Naive B cell (primary cell): Measurements from ENCODE around the gene PPP2R3B. TPM values are rescaled to one million over a fixed set of nuclear protein-coding genes. Genes with fewer than 3 reads are reported as not detected.
"Not testable (repeated sequence)": the region's sequence is repeated elsewhere in the genome, so short reads cannot be mapped to it uniquely, and the experiment has no call there.

Experiments used
- ATAC-seq, 2 donors: fragments of 150-1000 bp; cut with Tn5 transposase; 2 replicates each; pipeline ENCODE4 v1.10.0; 2021; ENCODE audit warnings: low read depth in 2 of 2, mild to moderate bottlenecking in 2 of 2, moderate library complexity in 2 of 2
- DNase-seq: peaks from one replicate; pipeline ENCODE4 v3.0.0; 2022
- H3K27ac Mint-ChIP-seq, 6 donors: one replicate each; pipeline ENCODE4 v1.8.0; 2020 to 2022; ENCODE audit warnings: mild to moderate bottlenecking in 6 of 6, mixed read lengths in 6 of 6, moderate library complexity in 5 of 6, inconsistent platforms in 2 of 6
- H3K27me3 Mint-ChIP-seq, 3 donors: one replicate each; pipeline ENCODE4 v1.8.0; 2021 to 2022; ENCODE audit warnings: mixed read lengths in 3 of 3, mild to moderate bottlenecking in 1 of 3
- H3K36me3 Mint-ChIP-seq, 2 donors: one replicate each; pipeline ENCODE4 v1.8.0; 2020 to 2022; ENCODE audit warnings: mixed read lengths in 2 of 2, inconsistent platforms in 1 of 2, mild to moderate bottlenecking in 1 of 2
- H3K4me1 Mint-ChIP-seq, 3 donors: one replicate each; pipeline ENCODE4 v1.8.0; 2020 to 2022; ENCODE audit warnings: mixed read lengths in 3 of 3, inconsistent platforms in 1 of 3, mild to moderate bottlenecking in 1 of 3, moderate library complexity in 1 of 3
- H3K4me3 Mint-ChIP-seq, 8 donors: one replicate each; pipeline ENCODE4 v1.8.0; 2020 to 2022; ENCODE audit warnings: mild to moderate bottlenecking in 8 of 8, mixed read lengths in 8 of 8, moderate library complexity in 8 of 8, inconsistent platforms in 2 of 8
- H3K9me3 Mint-ChIP-seq, 7 donors: one replicate each; pipeline ENCODE4 v1.8.0; 2020 to 2022; ENCODE audit warnings: mixed read lengths in 7 of 7, mild to moderate bottlenecking in 5 of 7, inconsistent platforms in 2 of 7, moderate library complexity in 1 of 7
- polyA plus RNA-seq, 6 donors: library from polyadenylated mRNA; unstranded; fragments of 300-500 nt; fragmentation: Illumina TruSeq; gene quantifications; one replicate each; pipeline ENCODE4 v1.2.3, GENCODE V29; 2021; ENCODE audit warnings: low read depth in 6 of 6

The PPP2R3B gene
- polyA plus RNA-seq, 6 donors from 2014 or later, result 8.3 to 17.4 (median 12.4) TPM

- Mint-ChIP-seq H3K36me3 (peaks cover 6 to 10% of the 10 kb centered on the region in 2 donors), H3K4me3 (no peak overlapping the region), H3K27ac (no peak overlapping the region), H3K27me3 (peaks cover 0 to 6% (median 0%) of the 10 kb centered on the region in 3 donors), H3K9me3 (peaks cover 0 to 2% (median 0%) of the 10 kb centered on the region in 7 donors), H3K4me1 (peaks cover 8 to 10% (median 9%) of the 10 kb centered on the region in 3 donors)
- ATAC-seq (no peak), DNase-seq (no peak)
Observed at GRCh38 chrX:333611-334311, 52.9 kb downstream of the PPP2R3B start.

- Mint-ChIP-seq H3K4me3 (no peak overlapping the region), H3K4me1 (peaks cover 8 to 10% (median 9%) of the 10 kb centered on the region in 3 donors)
Observed at GRCh38 chrX:332916-333610, 53.6 kb downstream of the PPP2R3B start.

DNA sequence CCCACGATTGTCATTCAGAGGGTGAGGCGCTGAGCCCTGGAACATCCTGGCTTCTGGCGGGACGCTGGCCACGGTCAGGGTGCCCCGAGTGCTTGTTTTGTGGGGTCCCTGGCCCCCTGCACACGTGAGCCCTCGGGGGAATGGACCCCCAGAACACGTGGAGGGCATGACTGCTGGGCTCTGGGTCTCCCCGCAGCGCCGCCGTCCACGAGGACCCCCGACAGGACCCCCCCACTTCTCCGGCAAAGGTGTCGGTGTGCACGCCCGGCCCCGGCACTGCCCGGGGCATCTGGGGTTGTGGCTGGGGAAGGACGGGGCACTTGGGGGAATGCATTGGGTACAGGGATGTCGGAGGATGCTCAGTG lies 54.2 kb downstream of the PPP2R3B start:
- peaks cover 0 to 2% (median 0%) of the 10 kb centered on the region in 7 donors for H3K9me3 Mint-ChIP-seq
- no peak overlapping the region for H3K27ac Mint-ChIP-seq
- no peak for DNase-seq
- H3K27me3 Mint-ChIP-seq, result peaks cover 0 to 6% (median 0%) of the 10 kb centered on the region in 3 donors
- peaks cover 6 to 10% of the 10 kb centered on the region in 2 donors for H3K36me3 Mint-ChIP-seq
- no peak overlapping the region for H3K4me3 Mint-ChIP-seq
- H3K4me1 Mint-ChIP-seq, result peaks cover 8 to 10% (median 9%) of the 10 kb centered on the region in 3 donors
- no peak for ATAC-seq

More at GRCh38 chrX:332916-333610, 53.6 kb downstream of the PPP2R3B start:
- H3K27ac Mint-ChIP-seq, result no peak overlapping the region
- H3K27me3 Mint-ChIP-seq, result peaks cover 0 to 6% (median 0%) of the 10 kb centered on the region in 3 donors
- H3K9me3 Mint-ChIP-seq, result peaks cover 0 to 2% (median 0%) of the 10 kb centered on the region in 7 donors
- ATAC-seq (no peak), DNase-seq (no peak)
- H3K36me3 Mint-ChIP-seq, result peaks cover 6 to 10% of the 10 kb centered on the region in 2 donors

- Mint-ChIP-seq H3K4me3 (peak overlapping the region in 3 of 8 donors; percentile 38 to 74 (median 54)), H3K4me1 (peaks cover 8 to 10% (median 9%) of the 10 kb centered on the region in 3 donors), H3K27me3 (peaks cover 0 to 6% (median 0%) of the 10 kb centered on the region in 3 donors), H3K27ac (peak overlapping the region in 1 of 6 donors; percentile 36), H3K36me3 (peaks cover 6 to 10% of the 10 kb centered on the region in 2 donors), H3K9me3 (peaks cover 0 to 2% (median 0%) of the 10 kb centered on the region in 7 donors)
- ATAC-seq (peak in 1 of 2 donors; percentile 12), DNase-seq (no peak)
Observed at GRCh38 chrX:331825-332495, 54.7 kb downstream of the PPP2R3B start.

DNA sequence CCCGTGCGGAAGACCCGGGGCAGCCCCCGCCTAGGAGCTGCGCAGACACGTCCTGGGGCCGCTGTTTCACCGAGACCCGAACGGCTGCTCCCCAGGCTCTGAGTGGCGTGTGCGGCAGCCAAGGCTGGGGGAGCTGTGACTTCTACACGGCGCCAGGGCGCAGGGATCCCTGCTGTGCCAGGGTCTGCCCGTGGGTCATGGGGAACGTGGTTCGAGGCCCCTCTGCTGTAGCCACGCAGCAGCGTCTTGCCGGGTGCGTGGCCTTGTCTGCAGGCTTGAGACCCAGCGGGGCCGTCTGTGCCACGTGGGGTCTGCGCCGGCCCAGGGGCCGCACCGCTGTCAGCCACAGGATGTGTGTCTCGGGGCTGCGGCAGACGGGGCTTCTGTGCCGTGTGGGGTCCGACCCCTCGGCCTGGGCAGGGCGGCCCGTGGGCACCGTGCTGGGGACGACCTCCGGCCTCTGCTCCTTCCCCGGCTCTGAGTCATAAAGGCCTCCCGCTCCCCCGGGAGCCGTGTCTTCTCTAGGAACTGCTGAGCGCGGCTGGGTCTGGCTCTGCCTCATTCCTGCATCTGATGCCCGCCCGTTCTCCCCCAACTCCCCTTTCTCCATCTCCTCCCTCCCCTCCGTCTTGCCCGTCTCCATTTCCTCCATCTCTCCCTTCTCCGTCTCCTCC lies 55.4 kb downstream of the PPP2R3B start:
- Mint-ChIP-seq H3K36me3 (peaks cover 2 to 4% of the 10 kb centered on the region in 2 donors), H3K4me3 (peak overlapping the region in 4 of 8 donors; percentile 38 to 74 (median 54)), H3K9me3 (no peaks in the 10 kb centered on the region), H3K27ac (peak overlapping the region in 1 of 6 donors; percentile 36), H3K27me3 (peaks cover 0 to 6% (median 0%) of the 10 kb centered on the region in 3 donors), H3K4me1 (peaks cover 8% of the 10 kb centered on the region in 3 donors)
- DNase-seq, result no peak
- peak; percentile 64 to 73 for ATAC-seq

- Mint-ChIP-seq H3K4me1 (peaks cover 5 to 8% (median 5%) of the 10 kb centered on the region in 3 donors), H3K4me3 (peak overlapping the region in 1 of 8 donors; percentile 54), H3K9me3 (no peaks in the 10 kb centered on the region), H3K27ac (no peak overlapping the region), H3K36me3 (no peaks in the 10 kb centered on the region), H3K27me3 (peaks cover 0 to 6% (median 0%) of the 10 kb centered on the region in 3 donors)
- ATAC-seq, result no peak
- no peak for DNase-seq
Observed at GRCh38 chrX:330726-331150, 56.0 kb downstream of the PPP2R3B start.

- H3K36me3 Mint-ChIP-seq, H3K27me3 Mint-ChIP-seq, H3K9me3 Mint-ChIP-seq, DNase-seq, ATAC-seq, H3K4me1 Mint-ChIP-seq, H3K27ac Mint-ChIP-seq: not testable (repeated sequence)
- peak overlapping the region in 2 of 8 donors; percentile 54 to 70 for H3K4me3 Mint-ChIP-seq
Observed at GRCh38 chrX:330141-330725, 56.5 kb downstream of the PPP2R3B start.

- Mint-ChIP-seq H3K4me3 (no peak overlapping the region), H3K4me1 (peaks cover 5 to 14% (median 8%) of the 10 kb centered on the region in 3 donors), H3K27me3 (peaks cover 0 to 10% (median 4%) of the 10 kb centered on the region in 3 donors), H3K27ac (no peak overlapping the region), H3K36me3 (no peaks in the 10 kb centered on the region), H3K9me3 (no peaks in the 10 kb centered on the region)
- no peak for ATAC-seq
- no peak for DNase-seq
Observed at GRCh38 chrX:329291-329910, 57.3 kb downstream of the PPP2R3B start.

DNA sequence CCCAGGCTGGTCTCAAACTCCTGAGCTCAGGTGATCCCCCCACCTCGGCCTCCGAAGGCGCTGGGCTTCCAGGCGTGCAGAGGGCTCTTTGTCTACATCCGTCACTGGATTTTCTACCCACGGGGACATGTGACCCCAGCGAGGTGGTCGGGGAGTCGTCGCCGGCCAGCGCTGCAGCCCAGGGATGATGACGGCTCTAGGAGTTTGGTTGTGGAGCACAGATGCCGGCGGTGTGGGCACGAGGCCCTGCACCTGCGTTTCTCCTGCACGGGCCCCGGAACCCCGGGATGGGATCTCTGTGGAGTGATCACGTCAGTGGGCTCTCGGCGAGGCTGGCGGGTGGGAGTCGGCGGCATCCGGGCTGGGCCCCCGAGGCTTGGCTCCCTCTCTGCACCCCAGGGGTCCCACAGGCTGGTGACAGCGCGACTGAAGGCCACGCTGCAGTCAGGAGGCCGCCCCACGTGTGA lies 59.0 kb downstream of the PPP2R3B start:
- Mint-ChIP-seq H3K4me1 (peaks cover 16 to 28% (median 17%) of the 10 kb centered on the region in 3 donors), H3K27me3 (peaks cover 0 to 10% (median 4%) of the 10 kb centered on the region in 3 donors), H3K27ac (no peak overlapping the region), H3K9me3 (no peaks in the 10 kb centered on the region), H3K4me3 (no peak overlapping the region), H3K36me3 (no peaks in the 10 kb centered on the region)
- no peak for ATAC-seq
- DNase-seq, result no peak

DNA sequence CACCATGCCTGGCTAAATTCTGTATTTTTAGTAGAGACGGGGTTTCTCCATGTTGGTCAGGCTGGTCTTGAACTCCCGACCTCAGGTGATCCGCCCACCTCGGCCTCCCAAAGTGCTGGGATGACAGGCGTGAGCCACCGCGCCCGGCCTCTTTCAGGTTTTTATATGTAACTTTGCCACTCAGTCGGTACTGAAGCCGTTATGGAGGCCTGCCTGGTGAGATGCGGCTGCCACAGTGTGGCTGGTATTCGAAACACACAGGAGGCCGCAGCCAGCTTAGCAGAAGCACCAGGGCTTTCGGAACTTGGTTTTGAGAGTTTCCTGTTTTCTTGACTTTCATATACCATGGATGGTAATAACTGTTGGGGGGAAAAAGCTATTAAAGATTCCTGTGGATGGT lies 62.0 kb downstream of the PPP2R3B start:
- not testable (repeated sequence) for H3K27ac Mint-ChIP-seq, DNase-seq, H3K9me3 Mint-ChIP-seq, H3K36me3 Mint-ChIP-seq, H3K27me3 Mint-ChIP-seq
- ATAC-seq, result peak in 1 of 2 donors; percentile 24
- Mint-ChIP-seq H3K4me3 (peak overlapping the region in 3 of 8 donors; percentile 15 to 77 (median 33)), H3K4me1 (peaks cover 22 to 33% (median 24%) of the 10 kb centered on the region in 3 donors)

- DNase-seq (no peak), ATAC-seq (peak; percentile 1 to 22)
- Mint-ChIP-seq H3K9me3 (no peaks in the 10 kb centered on the region), H3K27ac (peak overlapping the region in 5 of 6 donors; percentile 51 to 96 (median 88)), H3K27me3 (peaks cover 0 to 4% (median 4%) of the 10 kb centered on the region in 3 donors), H3K36me3 (no peaks in the 10 kb centered on the region), H3K4me3 (peak overlapping the region in 4 of 8 donors; percentile 51 to 78 (median 69)), H3K4me1 (peaks cover 18 to 33% (median 24%) of the 10 kb centered on the region in 3 donors)
Observed at GRCh38 chrX:323721-324628, 62.7 kb downstream of the PPP2R3B start.
